Esophagus squamous epithelium (tissue), 4 donors: Measurements from ENCODE around the gene WWOX.

Source experiments
- POLR2A ChIP-seq, 4 donors: fragments of 450-650 bp; IDR thresholded peaks; one replicate each; pipeline ENCODE4 v1.6.1; 2017; ENCODE audit warnings: antibody characterized with exemption in 4 of 4, mild to moderate bottlenecking in 4 of 4, moderate library complexity in 3 of 4
- TF ChIP-seq, protein P1 (sequence below), 6 experiments: fragments of 450-650 bp in 4 of 6; fragments of 200-600 bp in 2 of 6; sonication (generic) in 2 of 6; IDR thresholded peaks; one replicate each; pipeline ENCODE4 v1.5.1; 2016 to 2019; ENCODE audit warnings: antibody characterized with exemption in 6 of 6, mild to moderate bottlenecking in 4 of 6, moderate library complexity in 4 of 6

- TF ChIP-seq POLR2A (IDR thresholded peaks at IDR 0.05) = no peak
- TF ChIP-seq, protein P1, sequence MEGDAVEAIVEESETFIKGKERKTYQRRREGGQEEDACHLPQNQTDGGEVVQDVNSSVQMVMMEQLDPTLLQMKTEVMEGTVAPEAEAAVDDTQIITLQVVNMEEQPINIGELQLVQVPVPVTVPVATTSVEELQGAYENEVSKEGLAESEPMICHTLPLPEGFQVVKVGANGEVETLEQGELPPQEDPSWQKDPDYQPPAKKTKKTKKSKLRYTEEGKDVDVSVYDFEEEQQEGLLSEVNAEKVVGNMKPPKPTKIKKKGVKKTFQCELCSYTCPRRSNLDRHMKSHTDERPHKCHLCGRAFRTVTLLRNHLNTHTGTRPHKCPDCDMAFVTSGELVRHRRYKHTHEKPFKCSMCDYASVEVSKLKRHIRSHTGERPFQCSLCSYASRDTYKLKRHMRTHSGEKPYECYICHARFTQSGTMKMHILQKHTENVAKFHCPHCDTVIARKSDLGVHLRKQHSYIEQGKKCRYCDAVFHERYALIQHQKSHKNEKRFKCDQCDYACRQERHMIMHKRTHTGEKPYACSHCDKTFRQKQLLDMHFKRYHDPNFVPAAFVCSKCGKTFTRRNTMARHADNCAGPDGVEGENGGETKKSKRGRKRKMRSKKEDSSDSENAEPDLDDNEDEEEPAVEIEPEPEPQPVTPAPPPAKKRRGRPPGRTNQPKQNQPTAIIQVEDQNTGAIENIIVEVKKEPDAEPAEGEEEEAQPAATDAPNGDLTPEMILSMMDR (IDR thresholded peaks at IDR 0.05) = no peak
Measured at GRCh38 chr16:78396673-78397072, 297.2 kb downstream of the WWOX start.
